OCI-LY1 (cell line): ENCODE data around the gene NUDCD3.

Experiments used
- H2AFZ ChIP-seq: fragments of 200-600 bp; sonication (generic), shearing (Covaris generic); 2 replicates; pipeline ENCODE4 v1.6.0; 2014; ENCODE audit warnings: antibody characterized with exemption, mild to moderate bottlenecking, low read length
- H3F3A ChIP-seq: fragments of 200-600 bp; sonication (generic), shearing (Covaris generic); 2 replicates; pipeline ENCODE4 v1.6.0; 2014; ENCODE audit warnings: mild to moderate bottlenecking, antibody characterized with exemption, low read length, moderate library complexity; ENCODE audit not compliant: insufficient read depth
- H3K27ac ChIP-seq: fragments of 200-600 bp; sonication (generic); 2 replicates; pipeline ENCODE4 v1.5.1; 2014; ENCODE audit warnings: low read length, mixed run types, mild to moderate bottlenecking, low read depth; ENCODE audit not compliant: poor library complexity, severe bottlenecking
- H3K27me3 ChIP-seq: fragments of 200-600 bp; sonication (generic); 2 replicates; pipeline ENCODE4 v1.6.0; 2014; ENCODE audit warnings: antibody characterized with exemption, mild to moderate bottlenecking, low read length, moderate library complexity; ENCODE audit not compliant: insufficient read depth
- H3K36me3 ChIP-seq: fragments of 200-600 bp; sonication (generic); 2 replicates; pipeline ENCODE4 v1.6.1; 2014; ENCODE audit warnings: mild to moderate bottlenecking, antibody characterized with exemption, low read length, moderate library complexity, mixed read lengths; ENCODE audit not compliant: insufficient read depth
- H3K4me1 ChIP-seq: fragments of 200-600 bp; sonication (generic); 2 replicates; pipeline ENCODE4 v1.5.1; 2014; ENCODE audit warnings: mild to moderate bottlenecking, low read length, moderate library complexity; ENCODE audit not compliant: insufficient read depth, severe bottlenecking
- H3K4me2 ChIP-seq: fragments of 200-600 bp; sonication (generic), shearing (Covaris generic); 2 replicates; pipeline ENCODE4 v1.6.1; 2014; ENCODE audit warnings: low read length
- H3K4me3 ChIP-seq: fragments of 200-600 bp; sonication (generic); 2 replicates; pipeline ENCODE4 v1.5.1; 2014; ENCODE audit warnings: low read length, low read depth, mild to moderate bottlenecking, mixed read lengths; ENCODE audit not compliant: poor library complexity, severe bottlenecking
- H3K79me2 ChIP-seq: fragments of 200-600 bp; shearing (Covaris generic); 2 replicates; pipeline ENCODE4 v1.6.1; 2016; ENCODE audit warnings: mixed run types, low read length, mixed read lengths; ENCODE audit not compliant: insufficient read depth
- H3K9ac ChIP-seq: fragments of 200-600 bp; sonication (generic), shearing (Covaris generic); 2 replicates; pipeline ENCODE4 v1.6.1; 2014; ENCODE audit warnings: mild to moderate bottlenecking, low read length, mixed read lengths
- H3K9me2 ChIP-seq: fragments of 200-600 bp; sonication (generic), shearing (Covaris generic); 2 replicates; pipeline ENCODE4 v1.6.1; 2014; ENCODE audit warnings: low read depth, mild to moderate bottlenecking, low read length, mixed read lengths
- H3K9me3 ChIP-seq: fragments of 200-600 bp; shearing (Covaris generic); 2 replicates; pipeline ENCODE4 v1.6.1; 2014; ENCODE audit warnings: low read length, mixed read lengths
- H4K20me1 ChIP-seq: fragments of 200-600 bp; sonication (generic), shearing (Covaris generic); 2 replicates; pipeline ENCODE4 v1.6.0; 2016; ENCODE audit warnings: mild to moderate bottlenecking, low read length; ENCODE audit not compliant: insufficient read depth
- CTCF ChIP-seq: fragments of 200-600 bp; sonication (generic), shearing (Covaris generic); IDR thresholded peaks from 2 replicates; pipeline ENCODE4 v1.5.1; 2017; ENCODE audit warnings: mild to moderate bottlenecking, antibody characterized with exemption, low read length, moderate library complexity, mixed read lengths
- EZH2 ChIP-seq: fragments of 200-600 bp; sonication (generic), shearing (Covaris generic); IDR thresholded peaks from 2 replicates; pipeline ENCODE4 v1.8.0; 2017; ENCODE audit warnings: borderline replicate concordance, mixed run types, mild to moderate bottlenecking, antibody characterized with exemption, low read length, moderate library complexity, mixed read lengths

The NUDCD3 gene

GRCh38 chr7:44434201-44434600, 56.3 kb downstream of the NUDCD3 start:
- Histone ChIP-seq H2AFZ (no peak overlapping the region), H3K9me2 (no peaks in the 10 kb centered on the region), H3K79me2 (no peaks in the 10 kb centered on the region), H3K9me3 (no peaks in the 10 kb centered on the region), H3K4me3 (no peak overlapping the region), H4K20me1 (0 out of 2 replicates have a peak, but pooled peaks cover 3% of the 10 kb centered on the region), H3K27ac (no peak overlapping the region), H3K4me1 (peaks cover 23% of the 10 kb centered on the region), H3K9ac (no peak overlapping the region), H3K27me3 (no peaks in the 10 kb centered on the region), H3K4me2 (no peak overlapping the region), H3F3A (no peaks in the 10 kb centered on the region), H3K36me3 (peaks cover 16% of the 10 kb centered on the region)
- TF ChIP-seq EZH2: no peak
- TF ChIP-seq CTCF: no peak

- Histone ChIP-seq H3K36me3 (peaks cover 16% of the 10 kb centered on the region), H3K9me2 (no peaks in the 10 kb centered on the region), H3K27me3 (no peaks in the 10 kb centered on the region), H3K4me1 (peaks cover 23% of the 10 kb centered on the region), H2AFZ (no peak overlapping the region), H3F3A (no peaks in the 10 kb centered on the region), H3K27ac (no peak overlapping the region), H3K79me2 (no peaks in the 10 kb centered on the region), H3K9me3 (no peaks in the 10 kb centered on the region), H3K9ac (no peak overlapping the region), H3K4me3 (no peak overlapping the region), H4K20me1 (0 out of 2 replicates have a peak, but pooled peaks cover 3% of the 10 kb centered on the region), H3K4me2 (no peak overlapping the region)
- TF ChIP-seq CTCF (no peak), EZH2 (no peak)
These were observed 57.0 kb downstream of the NUDCD3 start for GRCh38 chr7:44433255-44434022.

- Histone ChIP-seq H3K9me2 (no peaks in the 10 kb centered on the region), H3F3A (no peaks in the 10 kb centered on the region), H3K36me3 (peaks cover 16% of the 10 kb centered on the region), H3K4me3 (no peak overlapping the region), H2AFZ (no peak overlapping the region), H3K9me3 (no peaks in the 10 kb centered on the region), H3K9ac (no peak overlapping the region), H3K4me1 (peaks cover 23% of the 10 kb centered on the region), H3K4me2 (no peak overlapping the region), H3K79me2 (no peaks in the 10 kb centered on the region), H3K27me3 (no peaks in the 10 kb centered on the region), H3K27ac (peak overlapping the region; percentile 19), H4K20me1 (0 out of 2 replicates have a peak, but pooled peaks cover 3% of the 10 kb centered on the region)
- TF ChIP-seq CTCF: no peak
- no peak for TF ChIP-seq EZH2
These were observed 58.0 kb downstream of the NUDCD3 start for GRCh38 chr7:44432381-44432977.
